Heart left ventricle (tissue), 16 donors: ENCODE data around the gene SH3TC2. TPM values are rescaled to one million over a fixed set of nuclear protein-coding genes. Genes with fewer than 3 reads are reported as not detected.
A peak's percentile ranks its signal among the peaks of the same experiment; 100 is the strongest.

ENCODE experiments used
- ATAC-seq, 4 donors: fragments of 200-7000 bp; cut with Tn5 transposase; one replicate each; pipeline ENCODE4 v1.9.1; 2020 to 2022; ENCODE audit warnings: moderate library complexity in 4 of 4, mild to moderate bottlenecking in 3 of 4, moderate number of reproducible peaks in 1 of 4
- DNase-seq, 5 donors: peaks; one replicate each; pipeline ENCODE4 v3.0.0-alpha.2; 2020
- H3K27ac ChIP-seq, 12 donors: fragments of 200-600 bp; sonication (generic) in 4 of 12; one replicate each; pipeline versions ENCODE4 v1.5.0 to v1.8.0; 2016 to 2022; ENCODE audit warnings: mild to moderate bottlenecking in 2 of 12
- H3K27me3 ChIP-seq, 9 donors: fragments of 200-600 bp; sonication (generic) in 2 of 9; one replicate each; pipeline versions ENCODE4 v1.5.1 to v1.8.0; 2016 to 2022; ENCODE audit warnings: mild to moderate bottlenecking in 3 of 9
- H3K36me3 ChIP-seq, 9 donors: fragments of 200-600 bp; sonication (generic) in 2 of 9; one replicate each; pipeline versions ENCODE4 v1.5.0 to v1.8.0; 2018 to 2022; ENCODE audit warnings: mild to moderate bottlenecking in 2 of 9
- H3K4me1 ChIP-seq, 12 donors: fragments of 200-600 bp; sonication (generic) in 4 of 12; one replicate each; pipeline versions ENCODE4 v1.5.0 to v1.8.0; 2016 to 2022; ENCODE audit warnings: mild to moderate bottlenecking in 3 of 12
- H3K4me3 ChIP-seq, 12 donors: fragments of 200-600 bp; sonication (generic) in 4 of 12; one replicate each; pipeline versions ENCODE4 v1.5.0 to v1.8.0; 2017 to 2022; ENCODE audit warnings: mild to moderate bottlenecking in 9 of 12, moderate library complexity in 4 of 12
- H3K9me3 ChIP-seq, 12 donors: fragments of 200-600 bp; sonication (generic) in 4 of 12; one replicate each; pipeline versions ENCODE4 v1.5.0 to v1.8.0; 2016 to 2022; ENCODE audit warnings: mild to moderate bottlenecking in 1 of 12
- POLR2A ChIP-seq, 2 donors: fragments of 450-650 bp; IDR thresholded peaks; one replicate each; pipeline ENCODE4 v1.6.1; 2017; ENCODE audit warnings: antibody characterized with exemption in 2 of 2, mild to moderate bottlenecking in 2 of 2, moderate library complexity in 2 of 2
- WGBS, 4 donors: extraction: QIAGEN DNeasy Blood & Tissue Kit in 2 of 4; methylation state at CpG; one replicate each; pipeline versions ENCODE4 v1.1.5 to v1.1.7; 2013 to 2018; 5-methylcytosine and 5-hydroxymethylcytosine counted together
- intact Hi-C, 10 donors: fragments of 100-400 bp; cut with DNase I; formaldehyde crosslinking; loops; one replicate each; pipeline versions ENCODE4 v1.11.1 to v1.14.2; 2022
- polyA plus RNA-seq, 2 donors: library from polyadenylated mRNA; stranded (reverse); fragments of 200-250 nt; gene quantifications; one replicate each; pipeline ENCODE4 v1.2.3, GENCODE V29; 2013
- total RNA-seq, 9 donors: library from RNA; depleted of rRNA in 2 of 9; stranded (reverse); fragments of >200 nt in 2 of 9; fragmentation: NEBNext Ultra II Directional in 3 of 9; extraction: Animal tissue kit (Norgen Biotek cat#: 25700) in 3 of 9; gene quantifications; one replicate each; pipeline versions ENCODE4 v1.1.0 to v1.2.4, GENCODE V29; 2016 to 2023
- TF ChIP-seq, protein P1 (sequence below), 12 donors: fragments of 200-600 bp; sonication (generic) in 4 of 12; IDR thresholded peaks; one replicate each; pipeline versions ENCODE4 v1.5.0 to v1.8.0; 2018 to 2022; ENCODE audit warnings: antibody characterized with exemption in 12 of 12, mild to moderate bottlenecking in 5 of 12
- donor health status: ischemic (EF 13 %, LVEDD 7.1; RV severe dilation, severe dysfunction).
- donor health status: healthy with polysubstance abuse.
- donor health status: DM: no; HTN: yes; CAD: no.
- donor health status: DM: no; HTN: no; CAD: no.
- donor health status: ischemic (EF 25% LVEDD 6.9; RV normal size, moderate dysfunction).
- donor health status: ischemic (EF 25% LVEDD 5.7; RV mildly dilated, moderate dysfunction).
- donor health status: healthy.
- donor health status: DM: yes; HTN: yes; CAD: no.
- donor health status: ischemic (EF 35%, LVEDD 5.7; RV mildly dilated, moderate dysfunction).
- donor health status: nonischemic (EF 11% LVEDD 7.7; RV severe dilation, severe dysfunction).
- donor health status: DM: yes; HTN: yes; CAD: no.
- donor health status: PGD.
- donor health status: ischemic (EF 29% LVEDD 5.4; RV normal size, mild dysfunction).
- donor health status: nonischemic (EF 23%, LVEDD 6.1; RV moderate dilation, normal function).

SH3TC2 gene
- total and polyA plus RNA-seq, 11 donors = 1.6 to 12.7 (median 4.0) TPM

DNA sequence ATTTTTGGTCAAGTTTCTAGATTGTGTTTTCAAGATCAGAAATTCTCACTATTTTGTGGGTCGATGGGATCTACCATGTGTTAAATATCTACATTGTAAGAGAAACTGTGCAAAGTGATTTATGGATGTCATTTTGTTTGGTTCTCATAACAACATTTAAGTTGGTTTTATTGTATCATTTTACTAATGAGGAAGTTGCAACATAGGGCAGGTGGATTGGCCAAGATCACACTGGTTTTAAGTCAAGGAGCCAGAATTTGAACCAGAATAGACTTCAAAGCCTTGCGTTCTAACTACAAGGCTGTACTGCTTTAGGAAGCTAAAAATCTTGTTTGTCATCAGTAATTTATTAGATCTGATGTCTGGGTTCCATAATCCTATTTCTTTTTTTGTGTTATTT, 23.4 kb downstream of the SH3TC2 start:
- H3K9me3 ChIP-seq = no peaks in the 10 kb centered on the region
- no peak overlapping the region for H3K4me3 ChIP-seq
- intact Hi-C loops = loop anchor here in 8 of 10 donors (5.0 to 10.0 kb wide), 9 partner anchors 73 to 865 kb away; partner anchors contain the start of gene ADRB2 (in 2 of the 8)
- no peak for DNase-seq
- H3K27ac ChIP-seq = peak overlapping the region in 5 of 12 donors; percentile 5 to 58 (median 43)
- peaks cover 0 to 56% (median 10%) of the 10 kb centered on the region in 12 donors for H3K4me1 ChIP-seq
- TF ChIP-seq, protein P1, sequence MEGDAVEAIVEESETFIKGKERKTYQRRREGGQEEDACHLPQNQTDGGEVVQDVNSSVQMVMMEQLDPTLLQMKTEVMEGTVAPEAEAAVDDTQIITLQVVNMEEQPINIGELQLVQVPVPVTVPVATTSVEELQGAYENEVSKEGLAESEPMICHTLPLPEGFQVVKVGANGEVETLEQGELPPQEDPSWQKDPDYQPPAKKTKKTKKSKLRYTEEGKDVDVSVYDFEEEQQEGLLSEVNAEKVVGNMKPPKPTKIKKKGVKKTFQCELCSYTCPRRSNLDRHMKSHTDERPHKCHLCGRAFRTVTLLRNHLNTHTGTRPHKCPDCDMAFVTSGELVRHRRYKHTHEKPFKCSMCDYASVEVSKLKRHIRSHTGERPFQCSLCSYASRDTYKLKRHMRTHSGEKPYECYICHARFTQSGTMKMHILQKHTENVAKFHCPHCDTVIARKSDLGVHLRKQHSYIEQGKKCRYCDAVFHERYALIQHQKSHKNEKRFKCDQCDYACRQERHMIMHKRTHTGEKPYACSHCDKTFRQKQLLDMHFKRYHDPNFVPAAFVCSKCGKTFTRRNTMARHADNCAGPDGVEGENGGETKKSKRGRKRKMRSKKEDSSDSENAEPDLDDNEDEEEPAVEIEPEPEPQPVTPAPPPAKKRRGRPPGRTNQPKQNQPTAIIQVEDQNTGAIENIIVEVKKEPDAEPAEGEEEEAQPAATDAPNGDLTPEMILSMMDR (IDR thresholded peaks at IDR 0.05) = no peak
- TF ChIP-seq POLR2A (IDR thresholded peaks at IDR 0.05) = no peak
- no peak for ATAC-seq
- WGBS, 4 donors = 91 to 93% (median 92%) methylated on average over 2 of the region's 2 CpGs
- peaks cover 0 to 23% (median 0%) of the 10 kb centered on the region in 9 donors for H3K36me3 ChIP-seq
- H3K27me3 ChIP-seq = no peaks in the 10 kb centered on the region

- peaks cover 0 to 56% (median 10%) of the 10 kb centered on the region in 12 donors for H3K4me1 ChIP-seq
- peaks cover 0 to 16% (median 0%) of the 10 kb centered on the region in 9 donors for H3K36me3 ChIP-seq
- H3K9me3 ChIP-seq = no peaks in the 10 kb centered on the region
- DNase-seq (no peak), ATAC-seq (no peak)
- no peaks in the 10 kb centered on the region for H3K27me3 ChIP-seq
- H3K4me3 ChIP-seq = no peak overlapping the region
- intact Hi-C loops = loop anchor here in 8 of 10 donors (5.0 to 10.0 kb wide), 9 partner anchors 74 to 864 kb away; partner anchors contain the start of gene ADRB2 (in 2 of the 8)
- TF ChIP-seq, protein P1 (IDR thresholded peaks at IDR 0.05) = no peak
- no peak for TF ChIP-seq POLR2A (IDR thresholded peaks at IDR 0.05)
- H3K27ac ChIP-seq = no peak overlapping the region
- 80 to 84% (median 82%) methylated on average over 6 of the region's 6 CpGs for WGBS, 4 donors
Observed at GRCh38 chr5:149038336-149039080, 24.4 kb downstream of the SH3TC2 start.

GRCh38 chr5:149037817-149038216, 25.0 kb downstream of the SH3TC2 start:
- Histone ChIP-seq H3K9me3 (no peaks in the 10 kb centered on the region), H3K27me3 (no peaks in the 10 kb centered on the region), H3K4me3 (no peak overlapping the region), H3K36me3 (peaks cover 0 to 16% (median 0%) of the 10 kb centered on the region in 9 donors), H3K27ac (no peak overlapping the region), H3K4me1 (peaks cover 0 to 56% (median 10%) of the 10 kb centered on the region in 12 donors)
- WGBS, 4 donors = 48 to 68% (median 56%) methylated on average over 3 of the region's 3 CpGs
- no peak for DNase-seq
- ATAC-seq = no peak
- no peak for TF ChIP-seq POLR2A (IDR thresholded peaks at IDR 0.05)
- TF ChIP-seq, protein P1 (IDR thresholded peaks at IDR 0.05) = no peak
- intact Hi-C loops = loop anchor here in 8 of 10 donors (2.0 to 10.0 kb wide), 10 partner anchors 74 to 863 kb away; partner anchors contain the start of gene ADRB2 (in 2 of the 8)

DNA sequence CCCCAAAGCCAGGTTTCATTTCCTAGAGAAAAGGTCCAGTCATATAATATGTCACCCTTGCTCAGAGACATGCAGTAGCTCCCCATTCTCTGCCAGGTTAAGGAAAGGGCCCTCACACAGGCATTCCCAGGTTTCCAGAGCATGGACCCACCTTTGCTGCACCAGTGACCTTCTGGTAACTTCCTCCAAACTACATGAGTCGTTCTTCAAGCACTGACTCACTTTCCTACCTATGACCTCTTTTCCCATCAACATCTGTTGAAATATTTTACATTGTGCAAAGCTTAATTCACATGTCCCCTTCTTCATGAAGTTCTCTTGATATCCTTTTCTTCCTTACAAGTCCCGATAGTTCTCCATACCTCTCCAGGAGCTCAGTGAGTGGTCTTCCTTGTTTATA, 25.9 kb downstream of the SH3TC2 start:
- no peak for DNase-seq
- intact Hi-C loops = loop anchor here in 8 of 10 donors (2.0 to 10.0 kb wide), 10 partner anchors 75 to 862 kb away; partner anchors contain the start of gene ADRB2 (in 2 of the 8)
- ATAC-seq = peak in 1 of 4 donors; percentile 29
- no peak overlapping the region for H3K27ac ChIP-seq
- TF ChIP-seq, protein P1 (IDR thresholded peaks at IDR 0.05) = no peak
- TF ChIP-seq POLR2A (IDR thresholded peaks at IDR 0.05) = no peak
- H3K9me3 ChIP-seq = no peaks in the 10 kb centered on the region
- H3K36me3 ChIP-seq = peaks cover 0 to 10% (median 0%) of the 10 kb centered on the region in 9 donors
- peaks cover 0 to 55% (median 10%) of the 10 kb centered on the region in 12 donors for H3K4me1 ChIP-seq
- no peak overlapping the region for H3K4me3 ChIP-seq
- WGBS, 4 donors = 53 to 67% (median 59%) methylated on average over 2 of the region's 2 CpGs
- no peaks in the 10 kb centered on the region for H3K27me3 ChIP-seq
